Neural cell (in vitro differentiated cells): ENCODE results near the gene RSKR. TPM values are rescaled to one million over a fixed set of nuclear protein-coding genes. Genes with fewer than 3 reads are reported as not detected.

Source experiments
- H2AFZ ChIP-seq: fragments of 200-600, 300-800 bp; sonication (generic), shearing (Covaris generic); 2 replicates; pipeline ENCODE4 v1.6.0; 2014; ENCODE audit warnings: low read depth, mild to moderate bottlenecking, antibody characterized with exemption, low read length, moderate library complexity
- H3F3A ChIP-seq: fragments of 200-600 bp; shearing (Covaris generic); 2 replicates; pipeline ENCODE4 v1.6.1; 2016; ENCODE audit warnings: mild to moderate bottlenecking, moderate library complexity, mixed read lengths, antibody characterized with exemption, low read length; ENCODE audit not compliant: insufficient read depth, poor library complexity, severe bottlenecking
- H3K27ac ChIP-seq: fragments of 200-600, 300-800 bp; sonication (generic), shearing (Covaris generic); 2 replicates; pipeline ENCODE4 v1.5.1; 2014; ENCODE audit warnings: mild to moderate bottlenecking, low read length, moderate library complexity
- H3K27me3 ChIP-seq: fragments of 300-800, 200-600 bp; sonication (generic), shearing (Covaris generic); 2 replicates; pipeline ENCODE4 v1.6.0; 2014; ENCODE audit warnings: mild to moderate bottlenecking, low read depth, low read length, moderate library complexity; ENCODE audit not compliant: insufficient read depth
- H3K36me3 ChIP-seq: fragments of 300-800, 200-600 bp; sonication (generic), shearing (Covaris generic); 2 replicates; pipeline ENCODE4 v1.5.1; 2014; ENCODE audit warnings: mild to moderate bottlenecking, antibody characterized with exemption, low read length, moderate library complexity; ENCODE audit not compliant: insufficient read depth
- H3K4me2 ChIP-seq: fragments of 300-800, 200-600 bp; sonication (generic), shearing (Covaris generic); 2 replicates; pipeline ENCODE4 v1.6.0; 2014; ENCODE audit warnings: mild to moderate bottlenecking, low read length
- H3K4me3 ChIP-seq: fragments of 300-800, 200-600 bp; sonication (generic), shearing (Covaris generic); 2 replicates; pipeline ENCODE4 v1.5.1; 2014; ENCODE audit warnings: mild to moderate bottlenecking, low read length, moderate library complexity
- H3K79me2 ChIP-seq: fragments of 200-600 bp; shearing (Covaris generic); replicated peaks from 2 replicates; pipeline ENCODE4 v1.6.0; 2014; ENCODE audit warnings: mild to moderate bottlenecking, low read length, moderate library complexity; ENCODE audit not compliant: insufficient read depth
- H3K9ac ChIP-seq: fragments of 300-800, 200-600 bp; sonication (generic), shearing (Covaris generic); 2 replicates; pipeline ENCODE4 v1.6.1; 2016; ENCODE audit warnings: mild to moderate bottlenecking, low read length, mixed read lengths
- H3K9me2 ChIP-seq: fragments of 200-600 bp; shearing (Covaris generic); 2 replicates; pipeline ENCODE4 v1.6.1; 2016; ENCODE audit warnings: mild to moderate bottlenecking, low read length, mixed read lengths; ENCODE audit not compliant: insufficient read depth
- H3K9me3 ChIP-seq: fragments of 200-600, 300-800 bp; sonication (generic), shearing (Covaris generic); 2 replicates; pipeline ENCODE4 v1.6.1; 2016; ENCODE audit warnings: mild to moderate bottlenecking, mixed run types, low read length, moderate library complexity, mixed read lengths
- H4K20me1 ChIP-seq: fragments of 200-600 bp; shearing (Covaris generic); 2 replicates; pipeline ENCODE4 v1.6.1; 2016; ENCODE audit warnings: mild to moderate bottlenecking, mixed run types; ENCODE audit not compliant: insufficient read depth
- EP300 ChIP-seq: fragments of 450-650 bp; conservative IDR thresholded peaks from 2 replicates; pipeline ENCODE4 v1.6.1; 2014; ENCODE audit warnings: antibody characterized with exemption, mild to moderate bottlenecking, moderate library complexity; ENCODE audit not compliant: poor library complexity, severe bottlenecking
- EZH2 ChIP-seq: fragments of 200-600, 300-800 bp; shearing (Covaris generic), sonication (generic); IDR thresholded peaks from 2 replicates; pipeline ENCODE4 v1.6.1; 2014; ENCODE audit warnings: antibody characterized with exemption, low read length, borderline replicate concordance, mild to moderate bottlenecking; ENCODE audit not compliant: insufficient read depth, poor library complexity, severe bottlenecking
- MXI1 ChIP-seq: fragments of 450-650 bp; conservative IDR thresholded peaks from 2 replicates; pipeline ENCODE4 v1.6.1; 2014; ENCODE audit warnings: antibody characterized with exemption, mild to moderate bottlenecking; ENCODE audit not compliant: poor library complexity, severe bottlenecking
- POLR2AphosphoS5 ChIP-seq: IDR thresholded peaks from 2 replicates; pipeline ENCODE4 v1.6.1; 2012
- RAD21 ChIP-seq: fragments of 450-650 bp; conservative IDR thresholded peaks from 2 replicates; pipeline ENCODE4 v1.6.1; 2014; ENCODE audit warnings: antibody characterized with exemption, mild to moderate bottlenecking, moderate library complexity
- SMC3 ChIP-seq: fragments of 450-650 bp; conservative IDR thresholded peaks from 2 replicates; pipeline ENCODE4 v1.6.1; 2014; ENCODE audit warnings: antibody characterized with exemption, mild to moderate bottlenecking, moderate library complexity; ENCODE audit not compliant: poor library complexity
- TAF1 ChIP-seq: IDR thresholded peaks from 2 replicates; pipeline ENCODE4 v1.6.1; 2012; ENCODE audit warnings: low read depth
- polyA plus RNA-seq: library from polyadenylated mRNA; depleted of rRNA; stranded (reverse); fragments of >200 nt; gene quantifications from 2 replicates; pipeline ENCODE4 v1.2.3, GENCODE V29; 2014
- TF ChIP-seq, protein P1 (sequence below): fragments of 450-650 bp; IDR thresholded peaks from 2 replicates; pipeline ENCODE4 v1.5.1; 2014; ENCODE audit warnings: antibody characterized with exemption, mild to moderate bottlenecking, moderate library complexity; ENCODE audit not compliant: poor library complexity, severe bottlenecking
- TF ChIP-seq, protein P2 (sequence below): IDR thresholded peaks from 2 replicates; pipeline ENCODE4 v1.6.1; 2012; ENCODE audit warnings: borderline replicate concordance

RSKR gene
- polyA plus RNA-seq, 1 donor from 2014 or later: 47.5 TPM

DNA sequence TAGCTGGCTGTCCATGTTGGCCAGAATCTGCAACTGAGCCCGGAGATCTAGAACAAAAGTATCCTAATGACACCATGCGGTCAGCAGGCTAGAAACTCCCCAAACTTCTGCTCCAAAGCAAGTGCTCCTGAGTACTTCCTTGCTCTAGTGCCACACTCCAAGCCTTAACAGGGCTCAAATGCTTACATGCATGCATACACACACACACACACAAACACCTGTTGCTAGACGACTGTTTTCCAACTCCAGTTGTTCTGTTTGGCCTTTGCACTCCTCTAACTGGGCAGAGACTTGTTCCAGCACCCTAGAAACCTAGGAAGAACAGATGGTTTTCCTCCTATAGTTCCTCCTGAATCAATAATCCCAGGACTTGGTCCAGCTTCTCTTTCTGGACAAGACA is 29.6 kb downstream of the RSKR start:
- no peak for TF ChIP-seq RAD21
- H3F3A ChIP-seq: no peaks in the 10 kb centered on the region

DNA sequence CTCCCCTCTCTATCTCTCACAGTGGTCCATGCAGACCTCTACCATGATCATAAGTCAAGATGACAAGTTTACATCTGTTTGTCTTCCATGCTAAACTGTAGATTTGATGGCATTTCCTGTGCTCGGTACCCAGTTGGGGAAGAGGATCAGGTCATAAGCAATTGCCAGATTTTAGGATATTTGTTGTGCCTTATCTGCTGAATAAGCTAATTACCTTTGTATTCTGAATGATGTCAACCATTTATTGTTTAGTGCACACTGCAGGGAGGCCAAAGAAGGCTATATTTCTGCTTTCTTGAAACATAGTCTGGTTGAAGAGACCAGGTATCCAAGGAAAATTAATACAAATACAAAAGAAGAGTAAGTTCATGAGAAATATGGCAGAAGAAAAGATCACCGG is 31.5 kb downstream of the RSKR start:
- H3K9me2 ChIP-seq: no peaks in the 10 kb centered on the region
- H3K9ac ChIP-seq: no peak overlapping the region
- H4K20me1 ChIP-seq: no peaks in the 10 kb centered on the region
- TF ChIP-seq MXI1 (no peak), RAD21 (no peak), SMC3 (no peak), EZH2 (no peak), EP300 (no peak)
- TF ChIP-seq, protein P1, sequence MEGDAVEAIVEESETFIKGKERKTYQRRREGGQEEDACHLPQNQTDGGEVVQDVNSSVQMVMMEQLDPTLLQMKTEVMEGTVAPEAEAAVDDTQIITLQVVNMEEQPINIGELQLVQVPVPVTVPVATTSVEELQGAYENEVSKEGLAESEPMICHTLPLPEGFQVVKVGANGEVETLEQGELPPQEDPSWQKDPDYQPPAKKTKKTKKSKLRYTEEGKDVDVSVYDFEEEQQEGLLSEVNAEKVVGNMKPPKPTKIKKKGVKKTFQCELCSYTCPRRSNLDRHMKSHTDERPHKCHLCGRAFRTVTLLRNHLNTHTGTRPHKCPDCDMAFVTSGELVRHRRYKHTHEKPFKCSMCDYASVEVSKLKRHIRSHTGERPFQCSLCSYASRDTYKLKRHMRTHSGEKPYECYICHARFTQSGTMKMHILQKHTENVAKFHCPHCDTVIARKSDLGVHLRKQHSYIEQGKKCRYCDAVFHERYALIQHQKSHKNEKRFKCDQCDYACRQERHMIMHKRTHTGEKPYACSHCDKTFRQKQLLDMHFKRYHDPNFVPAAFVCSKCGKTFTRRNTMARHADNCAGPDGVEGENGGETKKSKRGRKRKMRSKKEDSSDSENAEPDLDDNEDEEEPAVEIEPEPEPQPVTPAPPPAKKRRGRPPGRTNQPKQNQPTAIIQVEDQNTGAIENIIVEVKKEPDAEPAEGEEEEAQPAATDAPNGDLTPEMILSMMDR: no peak
- no peaks in the 10 kb centered on the region for H3K79me2 ChIP-seq
- H3K4me3 ChIP-seq: no peak overlapping the region
- H2AFZ ChIP-seq: no peak overlapping the region
- H3F3A ChIP-seq: no peaks in the 10 kb centered on the region
- H3K4me2 ChIP-seq: no peak overlapping the region
- H3K9me3 ChIP-seq: no peaks in the 10 kb centered on the region
- no peaks in the 10 kb centered on the region for H3K27me3 ChIP-seq
- no peak overlapping the region for H3K27ac ChIP-seq
- no peaks in the 10 kb centered on the region for H3K36me3 ChIP-seq

More for the DNA sequence above, 29.6 kb downstream of the RSKR start:
- Histone ChIP-seq H4K20me1 (no peaks in the 10 kb centered on the region), H3K4me2 (no peak overlapping the region), H3K36me3 (no peaks in the 10 kb centered on the region), H3K9ac (no peak overlapping the region), H3K4me3 (no peak overlapping the region), H3K27me3 (no peaks in the 10 kb centered on the region), H3K9me3 (no peaks in the 10 kb centered on the region), H2AFZ (no peak overlapping the region), H3K79me2 (no peaks in the 10 kb centered on the region), H3K9me2 (no peaks in the 10 kb centered on the region), H3K27ac (no peak overlapping the region)

DNA sequence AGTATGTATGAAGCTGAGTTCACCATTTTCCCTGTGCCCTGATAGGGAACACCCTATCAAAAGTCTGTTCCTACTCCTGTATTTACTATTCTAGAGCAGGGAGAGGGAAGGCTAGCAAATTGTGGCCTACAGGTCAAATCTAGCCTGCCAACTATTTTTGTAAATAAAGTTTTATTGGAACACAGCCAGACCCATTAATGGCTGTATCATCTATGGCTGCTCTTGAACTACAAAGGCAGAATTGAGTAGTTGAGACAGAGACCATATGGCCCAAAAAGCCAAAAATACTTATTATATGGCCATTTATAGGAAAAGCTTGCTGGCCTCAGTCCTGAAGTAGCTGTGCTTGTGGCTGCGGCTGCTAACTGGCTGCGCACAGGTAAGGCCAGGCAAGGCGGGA is 33.0 kb downstream of the RSKR start:
- Histone ChIP-seq H3K9me3 (no peaks in the 10 kb centered on the region), H3F3A (no peaks in the 10 kb centered on the region), H3K4me3 (no peak overlapping the region), H3K27me3 (no peaks in the 10 kb centered on the region), H2AFZ (no peak overlapping the region), H3K9ac (no peak overlapping the region), H4K20me1 (no peaks in the 10 kb centered on the region), H3K4me2 (no peak overlapping the region), H3K27ac (no peak overlapping the region), H3K79me2 (no peaks in the 10 kb centered on the region), H3K9me2 (no peaks in the 10 kb centered on the region), H3K36me3 (no peaks in the 10 kb centered on the region)
- TF ChIP-seq MXI1 (no peak), SMC3 (no peak), EP300 (no peak), EZH2 (no peak), POLR2AphosphoS5 (no peak), TAF1 (no peak), RAD21 (no peak)
- TF ChIP-seq, protein P1: no peak
- TF ChIP-seq, protein P2, sequence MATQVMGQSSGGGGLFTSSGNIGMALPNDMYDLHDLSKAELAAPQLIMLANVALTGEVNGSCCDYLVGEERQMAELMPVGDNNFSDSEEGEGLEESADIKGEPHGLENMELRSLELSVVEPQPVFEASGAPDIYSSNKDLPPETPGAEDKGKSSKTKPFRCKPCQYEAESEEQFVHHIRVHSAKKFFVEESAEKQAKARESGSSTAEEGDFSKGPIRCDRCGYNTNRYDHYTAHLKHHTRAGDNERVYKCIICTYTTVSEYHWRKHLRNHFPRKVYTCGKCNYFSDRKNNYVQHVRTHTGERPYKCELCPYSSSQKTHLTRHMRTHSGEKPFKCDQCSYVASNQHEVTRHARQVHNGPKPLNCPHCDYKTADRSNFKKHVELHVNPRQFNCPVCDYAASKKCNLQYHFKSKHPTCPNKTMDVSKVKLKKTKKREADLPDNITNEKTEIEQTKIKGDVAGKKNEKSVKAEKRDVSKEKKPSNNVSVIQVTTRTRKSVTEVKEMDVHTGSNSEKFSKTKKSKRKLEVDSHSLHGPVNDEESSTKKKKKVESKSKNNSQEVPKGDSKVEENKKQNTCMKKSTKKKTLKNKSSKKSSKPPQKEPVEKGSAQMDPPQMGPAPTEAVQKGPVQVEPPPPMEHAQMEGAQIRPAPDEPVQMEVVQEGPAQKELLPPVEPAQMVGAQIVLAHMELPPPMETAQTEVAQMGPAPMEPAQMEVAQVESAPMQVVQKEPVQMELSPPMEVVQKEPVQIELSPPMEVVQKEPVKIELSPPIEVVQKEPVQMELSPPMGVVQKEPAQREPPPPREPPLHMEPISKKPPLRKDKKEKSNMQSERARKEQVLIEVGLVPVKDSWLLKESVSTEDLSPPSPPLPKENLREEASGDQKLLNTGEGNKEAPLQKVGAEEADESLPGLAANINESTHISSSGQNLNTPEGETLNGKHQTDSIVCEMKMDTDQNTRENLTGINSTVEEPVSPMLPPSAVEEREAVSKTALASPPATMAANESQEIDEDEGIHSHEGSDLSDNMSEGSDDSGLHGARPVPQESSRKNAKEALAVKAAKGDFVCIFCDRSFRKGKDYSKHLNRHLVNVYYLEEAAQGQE: no peak
